ENCODE measurements around the gene SLC6A1. TPM values are rescaled to one million over a fixed set of nuclear protein-coding genes. Genes with fewer than 3 reads are reported as not detected.

The SLC6A1 gene
- total and polyA plus RNA-seq, 12 donors, result 0.55 to 2.7 (median 1.7) TPM

GRCh38 chr3:11004563-11004962 is 12.0 kb downstream of the SLC6A1 start:
- no peak for DNase-seq
- 51 to 52% methylated on average over 8 of the region's 8 CpGs for WGBS, 2 donors
- peaks cover 0 to 46% (median 26%) of the 10 kb centered on the region in 7 donors for H3K27me3 ChIP-seq
- H3K27ac ChIP-seq, result no peak overlapping the region
- no peaks in the 10 kb centered on the region for H3K9me3 ChIP-seq
- H3K36me3 ChIP-seq, result no peaks in the 10 kb centered on the region
- intact Hi-C loops (cut with DNase I), result no loop called here
- ATAC-seq, result peak in 1 of 8 donors; percentile 48
- H3K4me3 ChIP-seq, result no peak overlapping the region
- H3K4me1 ChIP-seq, result peaks cover 0 to 6% (median 0%) of the 10 kb centered on the region in 9 donors
- TF ChIP-seq CTCF (IDR thresholded peaks at IDR 0.05), result no peak

- DNase-seq (no peak), ATAC-seq (no peak)
- no peak for TF ChIP-seq CTCF (IDR thresholded peaks at IDR 0.05)
- peaks cover 0 to 34% (median 17%) of the 10 kb centered on the region in 7 donors for H3K27me3 ChIP-seq
- no peak overlapping the region for H3K4me3 ChIP-seq
- intact Hi-C loops (cut with DNase I), result no loop called here
- H3K4me1 ChIP-seq, result peaks cover 0 to 7% (median 0%) of the 10 kb centered on the region in 9 donors
- no peaks in the 10 kb centered on the region for H3K9me3 ChIP-seq
- 65 to 66% methylated on average over 6 of the region's 6 CpGs for WGBS, 2 donors
- H3K36me3 ChIP-seq, result no peaks in the 10 kb centered on the region
- no peak overlapping the region for H3K27ac ChIP-seq
These were observed 13.2 kb downstream of the SLC6A1 start for GRCh38 chr3:11005686-11006256.

- intact Hi-C loops (cut with DNase I), result no loop called here
- Histone ChIP-seq H3K4me3 (no peak overlapping the region), H3K9me3 (no peaks in the 10 kb centered on the region), H3K36me3 (no peaks in the 10 kb centered on the region), H3K4me1 (peaks cover 0 to 7% (median 0%) of the 10 kb centered on the region in 9 donors), H3K27me3 (peaks cover 0 to 23% (median 2%) of the 10 kb centered on the region in 7 donors), H3K27ac (no peak overlapping the region)
- DNase-seq (no peak), ATAC-seq (no peak)
- 72 to 76% methylated on average over 20 of the region's 20 CpGs for WGBS, 2 donors
- no peak for TF ChIP-seq CTCF (IDR thresholded peaks at IDR 0.05)
These were observed 14.7 kb downstream of the SLC6A1 start for GRCh38 chr3:11006986-11007933.

- intact Hi-C loops (cut with DNase I), result no loop called here
- Histone ChIP-seq H3K27ac (no peak overlapping the region), H3K27me3 (peaks cover 0 to 24% (median 0%) of the 10 kb centered on the region in 7 donors), H3K4me1 (peaks cover 0 to 7% (median 0%) of the 10 kb centered on the region in 9 donors), H3K9me3 (no peaks in the 10 kb centered on the region), H3K36me3 (no peaks in the 10 kb centered on the region), H3K4me3 (no peak overlapping the region)
- WGBS, 2 donors, result 79 to 91% methylated on average over 4 of the region's 4 CpGs
- DNase-seq (no peak), ATAC-seq (no peak)
- TF ChIP-seq CTCF (IDR thresholded peaks at IDR 0.05), result no peak
These were observed 17.4 kb downstream of the SLC6A1 start for GRCh38 chr3:11009898-11010297.
